ENCODE results near the gene LRRC39. TPM values are rescaled to one million over a fixed set of nuclear protein-coding genes. Genes with fewer than 3 reads are reported as not detected.

Gene LRRC39
- total RNA-seq, 1 donor from 2014 or later: 0.71 TPM

- TF ChIP-seq CTCF (IDR thresholded peaks at IDR 0.05): no peak
- H3K4me1 ChIP-seq: no peaks in the 10 kb centered on the region
- ATAC-seq (no peak), DNase-seq (no peak)
- no peaks in the 10 kb centered on the region for H3K27me3 ChIP-seq (ENCODE audit: low read depth)
- intact Hi-C loops (cut with DNase I): no loop called here
- H3K36me3 ChIP-seq: peaks cover 12% of the 10 kb centered on the region
- H3K4me3 ChIP-seq: no peak overlapping the region
- no peaks in the 10 kb centered on the region for H3K9me3 ChIP-seq
- H3K27ac ChIP-seq: no peak overlapping the region
Observed at GRCh38 chr1:100115524-100115923, 62.5 kb downstream of the LRRC39 start.

GRCh38 chr1:100109554-100110066 lies 68.4 kb downstream of the LRRC39 start:
- Histone ChIP-seq H3K27me3 (ENCODE audit: low read depth) (no peaks in the 10 kb centered on the region), H3K36me3 (peaks cover 17% of the 10 kb centered on the region)
- no peak for TF ChIP-seq CTCF (IDR thresholded peaks at IDR 0.05)

GRCh38 chr1:100107696-100108095 lies 70.4 kb downstream of the LRRC39 start:
- Histone ChIP-seq H3K9me3 (no peaks in the 10 kb centered on the region), H3K4me3 (no peak overlapping the region), H3K36me3 (peaks cover 30% of the 10 kb centered on the region), H3K4me1 (no peaks in the 10 kb centered on the region), H3K27me3 (ENCODE audit: low read depth) (no peaks in the 10 kb centered on the region), H3K27ac (no peak overlapping the region)
- TF ChIP-seq CTCF (IDR thresholded peaks at IDR 0.05): no peak
- no peak for ATAC-seq
- DNase-seq: no peak
- intact Hi-C loops (cut with DNase I): no loop called here

More at GRCh38 chr1:100109554-100110066, 68.4 kb downstream of the LRRC39 start:
- ATAC-seq (no peak), DNase-seq (no peak)
- H3K27ac ChIP-seq: no peak overlapping the region
- no peaks in the 10 kb centered on the region for H3K4me1 ChIP-seq
- no peaks in the 10 kb centered on the region for H3K9me3 ChIP-seq
- H3K4me3 ChIP-seq: no peak overlapping the region
- intact Hi-C loops (cut with DNase I): no loop called here

GRCh38 chr1:100101564-100101963 lies 76.5 kb downstream of the LRRC39 start:
- TF ChIP-seq CTCF (IDR thresholded peaks at IDR 0.05): no peak
- intact Hi-C loops (cut with DNase I): no loop called here

GRCh38 chr1:100100202-100100601 lies 77.9 kb downstream of the LRRC39 start:
- no peak for DNase-seq
- no peak for ATAC-seq
- no peak for TF ChIP-seq CTCF (IDR thresholded peaks at IDR 0.05)
- H3K36me3 ChIP-seq: peaks cover 45% of the 10 kb centered on the region
- H3K27ac ChIP-seq: no peak overlapping the region
- no peaks in the 10 kb centered on the region for H3K4me1 ChIP-seq
- H3K27me3 ChIP-seq (ENCODE audit: low read depth): no peaks in the 10 kb centered on the region
- H3K9me3 ChIP-seq: no peaks in the 10 kb centered on the region
- intact Hi-C loops (cut with DNase I): no loop called here
- no peak overlapping the region for H3K4me3 ChIP-seq

More at GRCh38 chr1:100101564-100101963, 76.5 kb downstream of the LRRC39 start:
- no peaks in the 10 kb centered on the region for H3K27me3 ChIP-seq (ENCODE audit: low read depth)
- ATAC-seq: no peak
- H3K4me1 ChIP-seq: no peaks in the 10 kb centered on the region
- no peaks in the 10 kb centered on the region for H3K9me3 ChIP-seq
- DNase-seq: no peak
- no peak overlapping the region for H3K4me3 ChIP-seq
- H3K36me3 ChIP-seq: peaks cover 57% of the 10 kb centered on the region
- H3K27ac ChIP-seq: no peak overlapping the region

Other genes starting within 250 kb of the LRRC39 start
- 30.6 TPM for gene SLC35A3, start 208.3 kb downstream of the LRRC39 start, total RNA-seq
- 3.0 TPM for gene SASS6, start 45.3 kb downstream of the LRRC39 start, total RNA-seq
- 17.8 TPM for gene TRMT13, start 45.1 kb downstream of the LRRC39 start, total RNA-seq
- gene DBT, start 71.6 kb upstream of the LRRC39 start, total RNA-seq: 17.4 TPM
- gene RTCA, start 88.0 kb upstream of the LRRC39 start, total RNA-seq: 31.1 TPM
- 17.8 TPM for gene CDC14A, start 174.2 kb upstream of the LRRC39 start, total RNA-seq

All from lower lobe of right lung (tissue), 2 donors.